Measurements from ENCODE around the gene EXOC3.
"Not testable (repeated sequence)": the region's sequence is repeated elsewhere in the genome, so short reads cannot be mapped to it uniquely, and the experiment has no call there.

EXOC3 gene

GRCh38 chr5:474840-475661 is 32.1 kb downstream of the EXOC3 start:
- peak; percentile 50 for DNase-seq

GRCh38 chr5:475704-476101 is 32.7 kb downstream of the EXOC3 start:
- DNase-seq = no peak

GRCh38 chr5:476102-476813 is 33.3 kb downstream of the EXOC3 start:
- DNase-seq = no peak

- DNase-seq = no peak
Observed at GRCh38 chr5:476814-477175, 33.8 kb downstream of the EXOC3 start.

GRCh38 chr5:477247-477646 is 34.3 kb downstream of the EXOC3 start:
- no peak for DNase-seq

- no peak for DNase-seq
Observed at GRCh38 chr5:477871-478270, 34.9 kb downstream of the EXOC3 start.

- no peak for DNase-seq
Observed at GRCh38 chr5:478369-478981, 35.5 kb downstream of the EXOC3 start.

- no peak for DNase-seq
Observed at GRCh38 chr5:478982-479535, 36.1 kb downstream of the EXOC3 start.

GRCh38 chr5:479566-480319 is 36.8 kb downstream of the EXOC3 start:
- DNase-seq = no peak

- peak; percentile 46 for DNase-seq
Observed at GRCh38 chr5:481347-481746, 38.4 kb downstream of the EXOC3 start.

- no peak for DNase-seq
Observed at GRCh38 chr5:482021-482420, 39.0 kb downstream of the EXOC3 start.

- DNase-seq = no peak
Observed at GRCh38 chr5:482506-482905, 39.5 kb downstream of the EXOC3 start.

GRCh38 chr5:483011-483410 is 40.0 kb downstream of the EXOC3 start:
- DNase-seq = no peak

- DNase-seq = no peak
Observed at GRCh38 chr5:483434-484140, 40.6 kb downstream of the EXOC3 start.

- no peak for DNase-seq
Observed at GRCh38 chr5:484556-484955, 41.6 kb downstream of the EXOC3 start.

- no peak for DNase-seq
Observed at GRCh38 chr5:485113-485945, 42.4 kb downstream of the EXOC3 start.

- peak; percentile 40 for DNase-seq
Observed at GRCh38 chr5:485946-486491, 43.0 kb downstream of the EXOC3 start.

GRCh38 chr5:486597-486996 is 43.6 kb downstream of the EXOC3 start:
- DNase-seq = not testable (repeated sequence)

GRCh38 chr5:488241-488640 is 45.3 kb downstream of the EXOC3 start:
- DNase-seq = no peak

- no peak for DNase-seq
Observed at GRCh38 chr5:488744-489688, 46.0 kb downstream of the EXOC3 start.

All from DMS53 (cell line).